Renal cortical epithelial cell (primary cell): ENCODE results near the gene GADD45GIP1. TPM values are rescaled to one million over a fixed set of nuclear protein-coding genes. Genes with fewer than 3 reads are reported as not detected.
"Not testable (repeated sequence)": the region's sequence is repeated elsewhere in the genome, so short reads cannot be mapped to it uniquely, and the experiment has no call there.

Experiments used
- DNase-seq: peaks from one replicate; pipeline ENCODE4 v3.0.0-alpha.2; 2011; ENCODE audit warnings: low read depth
- total RNA-seq: library from RNA; depleted of rRNA; stranded (reverse); fragments of >200 nt; gene quantifications from 2 replicates; pipeline ENCODE4 v1.2.3, GENCODE V29; 2014

Gene GADD45GIP1
- total RNA-seq, 1 donor from 2014 or later: 10.3 TPM

- no peak for DNase-seq
Observed at GRCh38 chr19:12939975-12940423, 17.0 kb downstream of the GADD45GIP1 start.

GRCh38 chr19:12938779-12939601 is 18.0 kb downstream of the GADD45GIP1 start:
- peak; percentile 32 for DNase-seq

GRCh38 chr19:12937927-12938778 is 18.9 kb downstream of the GADD45GIP1 start, which contains the start of gene CALR:
TSS of gene CALR (plus strand) at chr19:12938609. CDS start at chr19:12938680, 71 bp downstream.
- peak; percentile 97 for DNase-seq

- DNase-seq: no peak
Observed at GRCh38 chr19:12937093-12937926, 19.7 kb downstream of the GADD45GIP1 start.

- DNase-seq: no peak
Observed at GRCh38 chr19:12936582-12936981, 20.4 kb downstream of the GADD45GIP1 start.

- no peak for DNase-seq
Observed at GRCh38 chr19:12935071-12935470, 22.0 kb downstream of the GADD45GIP1 start.

- DNase-seq: peak; percentile 81
Observed at GRCh38 chr19:12933287-12934072, 23.5 kb downstream of the GADD45GIP1 start, which contains the start of gene FARSA. TSS of gene FARSA (minus strand) at chr19:12933711. CDS start at chr19:12933696, 15 bp downstream.

- DNase-seq: no peak
Observed at GRCh38 chr19:12932392-12933286, 24.4 kb downstream of the GADD45GIP1 start.

GRCh38 chr19:12930002-12930645 is 26.9 kb downstream of the GADD45GIP1 start:
- DNase-seq: no peak

GRCh38 chr19:12924621-12925310 is 32.3 kb downstream of the GADD45GIP1 start:
- DNase-seq: no peak

- no peak for DNase-seq
Observed at GRCh38 chr19:12922959-12923358, 34.1 kb downstream of the GADD45GIP1 start.

- DNase-seq: no peak
Observed at GRCh38 chr19:12921047-12921446, 36.0 kb downstream of the GADD45GIP1 start.

GRCh38 chr19:12918253-12918652 is 38.8 kb downstream of the GADD45GIP1 start:
- no peak for DNase-seq

GRCh38 chr19:12915860-12916259 is 41.2 kb downstream of the GADD45GIP1 start:
- not testable (repeated sequence) for DNase-seq

GRCh38 chr19:12913851-12914690 is 43.0 kb downstream of the GADD45GIP1 start:
- no peak for DNase-seq

- no peak for DNase-seq
Observed at GRCh38 chr19:12913011-12913561, 43.9 kb downstream of the GADD45GIP1 start.

- DNase-seq: no peak
Observed at GRCh38 chr19:12912571-12912970, 44.5 kb downstream of the GADD45GIP1 start.
